Ovary (tissue), 3 donors: ENCODE results near the gene MROH8.

Experiments used
- EP300 ChIP-seq: sonication (generic); formaldehyde crosslinking; IDR thresholded peaks from one replicate; pipeline ENCODE4 v1.6.1; 2017; ENCODE audit warnings: antibody characterized with exemption
- POLR2A ChIP-seq: fragments of 450-650 bp; IDR thresholded peaks from one replicate; pipeline ENCODE4 v1.6.1; 2017; ENCODE audit warnings: antibody characterized with exemption, mild to moderate bottlenecking, moderate library complexity
- TF ChIP-seq, protein P1 (sequence below), 3 donors: fragments of 450-650 bp in 2 of 3; fragments of 200-600 bp in 1 of 3; IDR thresholded peaks; one replicate each; pipeline versions ENCODE4 v1.5.1 to v1.8.0; 2016 to 2022; ENCODE audit warnings: antibody characterized with exemption in 3 of 3, mild to moderate bottlenecking in 1 of 3
- donor health status: DM: no; HTN: no; CAD: no.

- TF ChIP-seq, protein P1, sequence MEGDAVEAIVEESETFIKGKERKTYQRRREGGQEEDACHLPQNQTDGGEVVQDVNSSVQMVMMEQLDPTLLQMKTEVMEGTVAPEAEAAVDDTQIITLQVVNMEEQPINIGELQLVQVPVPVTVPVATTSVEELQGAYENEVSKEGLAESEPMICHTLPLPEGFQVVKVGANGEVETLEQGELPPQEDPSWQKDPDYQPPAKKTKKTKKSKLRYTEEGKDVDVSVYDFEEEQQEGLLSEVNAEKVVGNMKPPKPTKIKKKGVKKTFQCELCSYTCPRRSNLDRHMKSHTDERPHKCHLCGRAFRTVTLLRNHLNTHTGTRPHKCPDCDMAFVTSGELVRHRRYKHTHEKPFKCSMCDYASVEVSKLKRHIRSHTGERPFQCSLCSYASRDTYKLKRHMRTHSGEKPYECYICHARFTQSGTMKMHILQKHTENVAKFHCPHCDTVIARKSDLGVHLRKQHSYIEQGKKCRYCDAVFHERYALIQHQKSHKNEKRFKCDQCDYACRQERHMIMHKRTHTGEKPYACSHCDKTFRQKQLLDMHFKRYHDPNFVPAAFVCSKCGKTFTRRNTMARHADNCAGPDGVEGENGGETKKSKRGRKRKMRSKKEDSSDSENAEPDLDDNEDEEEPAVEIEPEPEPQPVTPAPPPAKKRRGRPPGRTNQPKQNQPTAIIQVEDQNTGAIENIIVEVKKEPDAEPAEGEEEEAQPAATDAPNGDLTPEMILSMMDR (IDR thresholded peaks at IDR 0.05), result no peak
- TF ChIP-seq POLR2A (no peak), EP300 (no peak)
These were observed 12.5 kb downstream of the MROH8 start for GRCh38 chr20:37166867-37167266.
